HepG2 (cell line): ENCODE data around the gene RFXANK. TPM values are rescaled to one million over a fixed set of nuclear protein-coding genes. Genes with fewer than 3 reads are reported as not detected.

Source experiments
- CREB1 ChIP-seq, 2 experiments: fragments of 450-650 bp in 1 of 2; IDR thresholded peaks; 2 replicates each; pipeline ENCODE4 v1.6.1; 2016 to 2017; ENCODE audit warnings: control low read depth in 1 of 2, mild to moderate bottlenecking in 1 of 2, missing compliant biosample characterization in 1 of 2, missing genetic modification characterization in 1 of 2
- ETV5 ChIP-seq: IDR thresholded peaks from 2 replicates; pipeline ENCODE4 v1.6.1; 2018; ENCODE audit warnings: missing biosample characterization, missing genetic modification reagents, inconsistent platforms, borderline replicate concordance
- MYC ChIP-seq: sonication (generic); formaldehyde crosslinking; IDR thresholded peaks from 2 replicates; pipeline ENCODE4 v1.9.0; 2021; ENCODE audit warnings: missing genetic modification reagents, borderline replicate concordance
- RBFOX2 ChIP-seq: fragments of 200-400 bp; formaldehyde crosslinking; IDR thresholded peaks from 2 replicates; pipeline ENCODE4 v1.6.1; 2017; ENCODE audit warnings: low read depth, mild to moderate bottlenecking, low read length
- SOX13 ChIP-seq, 3 experiments: fragments of 450-650 bp in 1 of 3; sonication (generic) in 1 of 3; formaldehyde crosslinking in 1 of 3; IDR thresholded peaks in 2 of 3; conservative IDR thresholded peaks in 1 of 3; 2 replicates each; pipeline versions ENCODE4 v1.5.0 to v1.6.1; 2016 to 2020; ENCODE audit warnings: antibody characterized with exemption in 1 of 3, mild to moderate bottlenecking in 1 of 3, missing compliant biosample characterization in 1 of 3, missing genetic modification reagents in 1 of 3, moderate library complexity in 1 of 3
- SRF ChIP-seq: IDR thresholded peaks from 2 replicates; pipeline ENCODE4 v1.6.1; 2011; ENCODE audit warnings: mild to moderate bottlenecking, low read depth, low read length, moderate library complexity
- ZNF564 ChIP-seq: sonication (generic); formaldehyde crosslinking; IDR thresholded peaks from 2 replicates; pipeline ENCODE4 v1.8.1; 2023; ENCODE audit warnings: mild to moderate bottlenecking, missing genetic modification reagents
- ZNF614 ChIP-seq: IDR thresholded peaks from 2 replicates; pipeline ENCODE4 v1.6.1; 2018; ENCODE audit warnings: missing biosample characterization, missing genetic modification reagents, inconsistent platforms, borderline replicate concordance
- polyA plus RNA-seq, 8 experiments: library from polyadenylated mRNA; depleted of rRNA in 3 of 8; stranded (reverse) in 7 of 8; unstranded in 1 of 8; fragments of >200 nt; fragmentation: Illumina TruSeq in 4 of 8; extraction: Trizol in 4 of 8; gene quantifications; 2 replicates each; pipeline versions ENCODE4 v1.2.1 to v1.2.3, GENCODE V29; 2011 to 2016; ENCODE audit warnings: low read depth in 4 of 8, missing spikeins in 1 of 8, mixed read lengths in 1 of 8; ENCODE audit not compliant: insufficient read depth in 1 of 8
- total RNA-seq, 5 experiments: library from RNA; depleted of rRNA; stranded (reverse); fragments of >200 nt; fragmentation: Illumina TruSeq; extraction: Trizol; gene quantifications; 2 replicates each; pipeline ENCODE4 v1.2.3, GENCODE V29; 2016; ENCODE audit warnings: low read depth in 1 of 5
- TF ChIP-seq, protein P1 (sequence below): sonication (generic); formaldehyde crosslinking; IDR thresholded peaks from 2 replicates; pipeline ENCODE4 v1.5.0; 2020; ENCODE audit warnings: mild to moderate bottlenecking, missing genetic modification reagents
- TF ChIP-seq, protein P2 (sequence below): sonication (generic); formaldehyde crosslinking; IDR thresholded peaks from 2 replicates; pipeline ENCODE4 v1.5.0; 2020; ENCODE audit warnings: mild to moderate bottlenecking, missing genetic modification reagents, moderate library complexity
- TF ChIP-seq, protein P3 (sequence below): sonication (generic); formaldehyde crosslinking; IDR thresholded peaks from 2 replicates; pipeline ENCODE4 v1.5.1; 2020; ENCODE audit warnings: missing genetic modification reagents, mild to moderate bottlenecking, borderline replicate concordance
- TF ChIP-seq, protein P4 (sequence below): sonication (generic); formaldehyde crosslinking; IDR thresholded peaks from 2 replicates; pipeline ENCODE4 v1.4.0; 2020; ENCODE audit warnings: mild to moderate bottlenecking, missing genetic modification reagents
- TF ChIP-seq, protein P5 (sequence below): sonication (generic); formaldehyde crosslinking; IDR thresholded peaks from 2 replicates; pipeline ENCODE4 v1.5.0; 2020; ENCODE audit warnings: mild to moderate bottlenecking, missing genetic modification reagents, borderline replicate concordance

Gene RFXANK
- total and polyA plus RNA-seq, 2 of the 13 experiments (the other 11 are each of a cell fraction or from before 2014, with no cell fraction given) = 49.9 to 80.7 TPM

DNA sequence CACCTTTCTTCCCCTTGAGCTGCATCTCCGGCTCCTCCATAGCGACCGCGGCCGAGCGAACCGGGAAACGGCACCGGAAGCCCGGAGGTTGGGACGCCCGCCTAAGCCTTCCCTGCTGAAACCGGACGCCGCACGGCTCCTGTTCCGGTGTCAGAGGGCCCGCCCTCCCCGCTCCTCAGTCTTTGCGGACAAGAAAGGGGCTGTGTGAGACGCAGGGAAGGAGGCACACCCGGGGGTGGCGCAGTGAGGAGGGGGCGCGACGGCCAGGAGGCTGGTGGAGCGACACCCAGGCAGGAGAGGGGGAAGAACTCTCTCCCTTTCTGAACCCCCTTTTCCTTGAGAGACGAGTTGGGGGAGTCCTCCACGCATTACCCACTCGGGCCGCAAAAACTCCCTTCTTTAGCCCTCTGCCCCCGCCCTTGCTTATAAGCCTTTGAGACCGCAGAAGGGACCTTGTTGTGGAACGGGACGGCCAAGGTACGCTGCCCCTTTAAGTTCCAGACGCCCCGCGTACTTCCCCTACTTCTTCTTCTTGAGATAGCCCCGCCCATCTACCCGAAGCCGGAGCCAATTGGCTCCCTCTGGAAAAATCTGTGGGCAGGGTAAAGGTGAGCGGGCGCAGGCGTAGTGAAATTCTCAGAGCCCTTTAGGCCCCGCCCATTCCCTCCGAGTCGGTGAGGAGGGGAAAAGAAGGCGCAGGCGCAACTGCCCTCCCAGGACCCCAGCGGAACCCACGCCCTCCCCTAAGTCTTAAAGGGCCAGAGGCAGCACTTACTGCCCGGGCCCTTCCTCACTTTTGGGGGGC is at the start of gene RFXANK, which contains the start of gene BORCS8 (continued):
- TF ChIP-seq, protein P1, sequence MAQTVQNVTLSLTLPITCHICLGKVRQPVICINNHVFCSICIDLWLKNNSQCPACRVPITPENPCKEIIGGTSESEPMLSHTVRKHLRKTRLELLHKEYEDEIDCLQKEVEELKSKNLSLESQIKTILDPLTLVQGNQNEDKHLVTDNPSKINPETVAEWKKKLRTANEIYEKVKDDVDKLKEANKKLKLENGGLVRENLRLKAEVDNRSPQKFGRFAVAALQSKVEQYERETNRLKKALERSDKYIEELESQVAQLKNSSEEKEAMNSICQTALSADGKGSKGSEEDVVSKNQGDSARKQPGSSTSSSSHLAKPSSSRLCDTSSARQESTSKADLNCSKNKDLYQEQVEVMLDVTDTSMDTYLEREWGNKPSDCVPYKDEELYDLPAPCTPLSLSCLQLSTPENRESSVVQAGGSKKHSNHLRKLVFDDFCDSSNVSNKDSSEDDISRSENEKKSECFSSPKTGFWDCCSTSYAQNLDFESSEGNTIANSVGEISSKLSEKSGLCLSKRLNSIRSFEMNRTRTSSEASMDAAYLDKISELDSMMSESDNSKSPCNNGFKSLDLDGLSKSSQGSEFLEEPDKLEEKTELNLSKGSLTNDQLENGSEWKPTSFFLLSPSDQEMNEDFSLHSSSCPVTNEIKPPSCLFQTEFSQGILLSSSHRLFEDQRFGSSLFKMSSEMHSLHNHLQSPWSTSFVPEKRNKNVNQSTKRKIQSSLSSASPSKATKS (CRISPR knock-in tag) = 0 out of 2 replicates have a peak, but pooled peaks have one; percentile 67
- peak; percentile 80 for TF ChIP-seq ZNF614 (CRISPR knock-in tag)
- no peak for TF ChIP-seq SOX13 (IDR thresholded peaks at IDR 0.05)
- no peak for TF ChIP-seq SOX13 (CRISPR knock-in tag; conservative IDR thresholded peaks at IDR 0.05 in 1 of 2, IDR thresholded peaks at IDR 0.05 in 1 of 2)
- TF ChIP-seq CREB1 (IDR thresholded peaks at IDR 0.05) = no peak
- peak; percentile 47; the same call in 1 of the 2 replicates for TF ChIP-seq CREB1 (CRISPR knock-in tag; IDR thresholded peaks at IDR 0.05)
- TF ChIP-seq RBFOX2 = peak; percentile 82
- TF ChIP-seq SRF = peak; percentile 71
- peak; percentile 23; the same call in 1 of the 2 replicates for TF ChIP-seq MYC (CRISPR knock-in tag)
- peak; percentile 63; the same call in 1 of the 2 replicates for TF ChIP-seq ETV5
- TF ChIP-seq, protein P2, sequence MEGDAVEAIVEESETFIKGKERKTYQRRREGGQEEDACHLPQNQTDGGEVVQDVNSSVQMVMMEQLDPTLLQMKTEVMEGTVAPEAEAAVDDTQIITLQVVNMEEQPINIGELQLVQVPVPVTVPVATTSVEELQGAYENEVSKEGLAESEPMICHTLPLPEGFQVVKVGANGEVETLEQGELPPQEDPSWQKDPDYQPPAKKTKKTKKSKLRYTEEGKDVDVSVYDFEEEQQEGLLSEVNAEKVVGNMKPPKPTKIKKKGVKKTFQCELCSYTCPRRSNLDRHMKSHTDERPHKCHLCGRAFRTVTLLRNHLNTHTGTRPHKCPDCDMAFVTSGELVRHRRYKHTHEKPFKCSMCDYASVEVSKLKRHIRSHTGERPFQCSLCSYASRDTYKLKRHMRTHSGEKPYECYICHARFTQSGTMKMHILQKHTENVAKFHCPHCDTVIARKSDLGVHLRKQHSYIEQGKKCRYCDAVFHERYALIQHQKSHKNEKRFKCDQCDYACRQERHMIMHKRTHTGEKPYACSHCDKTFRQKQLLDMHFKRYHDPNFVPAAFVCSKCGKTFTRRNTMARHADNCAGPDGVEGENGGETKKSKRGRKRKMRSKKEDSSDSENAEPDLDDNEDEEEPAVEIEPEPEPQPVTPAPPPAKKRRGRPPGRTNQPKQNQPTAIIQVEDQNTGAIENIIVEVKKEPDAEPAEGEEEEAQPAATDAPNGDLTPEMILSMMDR = 0 out of 2 replicates have a peak, but pooled peaks have one; percentile 29
- TF ChIP-seq, protein P3, sequence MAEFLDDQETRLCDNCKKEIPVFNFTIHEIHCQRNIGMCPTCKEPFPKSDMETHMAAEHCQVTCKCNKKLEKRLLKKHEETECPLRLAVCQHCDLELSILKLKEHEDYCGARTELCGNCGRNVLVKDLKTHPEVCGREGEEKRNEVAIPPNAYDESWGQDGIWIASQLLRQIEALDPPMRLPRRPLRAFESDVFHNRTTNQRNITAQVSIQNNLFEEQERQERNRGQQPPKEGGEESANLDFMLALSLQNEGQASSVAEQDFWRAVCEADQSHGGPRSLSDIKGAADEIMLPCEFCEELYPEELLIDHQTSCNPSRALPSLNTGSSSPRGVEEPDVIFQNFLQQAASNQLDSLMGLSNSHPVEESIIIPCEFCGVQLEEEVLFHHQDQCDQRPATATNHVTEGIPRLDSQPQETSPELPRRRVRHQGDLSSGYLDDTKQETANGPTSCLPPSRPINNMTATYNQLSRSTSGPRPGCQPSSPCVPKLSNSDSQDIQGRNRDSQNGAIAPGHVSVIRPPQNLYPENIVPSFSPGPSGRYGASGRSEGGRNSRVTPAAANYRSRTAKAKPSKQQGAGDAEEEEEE (CRISPR knock-in tag) = peak; percentile 70; the same call in 1 of the 2 replicates
- TF ChIP-seq, protein P4, sequence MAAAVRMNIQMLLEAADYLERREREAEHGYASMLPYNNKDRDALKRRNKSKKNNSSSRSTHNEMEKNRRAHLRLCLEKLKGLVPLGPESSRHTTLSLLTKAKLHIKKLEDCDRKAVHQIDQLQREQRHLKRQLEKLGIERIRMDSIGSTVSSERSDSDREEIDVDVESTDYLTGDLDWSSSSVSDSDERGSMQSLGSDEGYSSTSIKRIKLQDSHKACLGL (CRISPR knock-in tag) = peak; percentile 78; the same call in 1 of the 2 replicates
- TF ChIP-seq, protein P5, sequence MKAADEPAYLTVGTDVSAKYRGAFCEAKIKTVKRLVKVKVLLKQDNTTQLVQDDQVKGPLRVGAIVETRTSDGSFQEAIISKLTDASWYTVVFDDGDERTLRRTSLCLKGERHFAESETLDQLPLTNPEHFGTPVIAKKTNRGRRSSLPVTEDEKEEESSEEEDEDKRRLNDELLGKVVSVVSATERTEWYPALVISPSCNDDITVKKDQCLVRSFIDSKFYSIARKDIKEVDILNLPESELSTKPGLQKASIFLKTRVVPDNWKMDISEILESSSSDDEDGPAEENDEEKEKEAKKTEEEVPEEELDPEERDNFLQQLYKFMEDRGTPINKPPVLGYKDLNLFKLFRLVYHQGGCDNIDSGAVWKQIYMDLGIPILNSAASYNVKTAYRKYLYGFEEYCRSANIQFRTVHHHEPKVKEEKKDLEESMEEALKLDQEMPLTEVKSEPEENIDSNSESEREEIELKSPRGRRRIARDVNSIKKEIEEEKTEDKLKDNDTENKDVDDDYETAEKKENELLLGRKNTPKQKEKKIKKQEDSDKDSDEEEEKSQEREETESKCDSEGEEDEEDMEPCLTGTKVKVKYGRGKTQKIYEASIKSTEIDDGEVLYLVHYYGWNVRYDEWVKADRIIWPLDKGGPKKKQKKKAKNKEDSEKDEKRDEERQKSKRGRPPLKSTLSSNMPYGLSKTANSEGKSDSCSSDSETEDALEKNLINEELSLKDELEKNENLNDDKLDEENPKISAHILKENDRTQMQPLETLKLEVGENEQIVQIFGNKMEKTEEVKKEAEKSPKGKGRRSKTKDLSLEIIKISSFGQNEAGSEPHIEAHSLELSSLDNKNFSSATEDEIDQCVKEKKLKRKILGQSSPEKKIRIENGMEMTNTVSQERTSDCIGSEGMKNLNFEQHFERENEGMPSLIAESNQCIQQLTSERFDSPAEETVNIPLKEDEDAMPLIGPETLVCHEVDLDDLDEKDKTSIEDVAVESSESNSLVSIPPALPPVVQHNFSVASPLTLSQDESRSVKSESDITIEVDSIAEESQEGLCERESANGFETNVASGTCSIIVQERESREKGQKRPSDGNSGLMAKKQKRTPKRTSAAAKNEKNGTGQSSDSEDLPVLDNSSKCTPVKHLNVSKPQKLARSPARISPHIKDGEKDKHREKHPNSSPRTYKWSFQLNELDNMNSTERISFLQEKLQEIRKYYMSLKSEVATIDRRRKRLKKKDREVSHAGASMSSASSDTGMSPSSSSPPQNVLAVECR (CRISPR knock-in tag) = peak; percentile 97
- TF ChIP-seq ZNF564 (CRISPR knock-in tag) = 0 out of 2 replicates have a peak, but pooled peaks have one; percentile 64
